Measurements from ENCODE around the gene RRAGC.

RRAGC gene

GRCh38 chr1:38805036-38805435 is 54.5 kb downstream of the RRAGC start:
- TF ChIP-seq CTCF (conservative IDR thresholded peaks at IDR 0.05; ENCODE audit: low read depth, low read length) = no peak
- Histone ChIP-seq H3K4me1 (ENCODE audit: low read depth, poor library complexity, severe bottlenecking) (no peaks in the 10 kb centered on the region), H3K79me2 (ENCODE audit: insufficient read depth, low read depth) (no peaks in the 10 kb centered on the region), H3K27ac (no peak overlapping the region), H3K9ac (no peak overlapping the region), H3K4me3 (IDR thresholded peaks at IDR 0.05; ENCODE audit: insufficient read depth, low read depth, low read length) (no peak overlapping the region), H3K27me3 (ENCODE audit: insufficient read depth, low read depth) (no peaks in the 10 kb centered on the region), H2AFZ (ENCODE audit: low read depth) (no peak overlapping the region), H3K4me2 (no peak overlapping the region), H4K20me1 (ENCODE audit: insufficient read depth) (no peaks in the 10 kb centered on the region), H3K36me3 (ENCODE audit: insufficient read depth) (no peaks in the 10 kb centered on the region)

- Histone ChIP-seq H3K9ac (no peak overlapping the region), H3K27me3 (ENCODE audit: insufficient read depth, low read depth) (no peaks in the 10 kb centered on the region), H3K4me3 (IDR thresholded peaks at IDR 0.05; ENCODE audit: insufficient read depth, low read depth, low read length) (no peak overlapping the region), H3K4me2 (no peak overlapping the region), H3K36me3 (ENCODE audit: insufficient read depth) (no peaks in the 10 kb centered on the region), H2AFZ (ENCODE audit: low read depth) (no peak overlapping the region), H3K4me1 (ENCODE audit: low read depth, poor library complexity, severe bottlenecking) (no peaks in the 10 kb centered on the region), H4K20me1 (ENCODE audit: insufficient read depth) (no peaks in the 10 kb centered on the region), H3K79me2 (ENCODE audit: insufficient read depth, low read depth) (no peaks in the 10 kb centered on the region), H3K27ac (no peak overlapping the region)
- no peak for TF ChIP-seq CTCF (conservative IDR thresholded peaks at IDR 0.05; ENCODE audit: low read depth, low read length)
Observed at GRCh38 chr1:38804062-38804886, 55.3 kb downstream of the RRAGC start.

- Histone ChIP-seq H3K27ac (no peak overlapping the region), H2AFZ (ENCODE audit: low read depth) (no peak overlapping the region), H3K36me3 (ENCODE audit: insufficient read depth) (no peaks in the 10 kb centered on the region), H3K9ac (no peak overlapping the region), H3K4me3 (IDR thresholded peaks at IDR 0.05; ENCODE audit: insufficient read depth, low read depth, low read length) (no peak overlapping the region), H3K4me1 (ENCODE audit: low read depth, poor library complexity, severe bottlenecking) (no peaks in the 10 kb centered on the region), H3K27me3 (ENCODE audit: insufficient read depth, low read depth) (no peaks in the 10 kb centered on the region), H3K79me2 (ENCODE audit: insufficient read depth, low read depth) (no peaks in the 10 kb centered on the region), H4K20me1 (ENCODE audit: insufficient read depth) (no peaks in the 10 kb centered on the region), H3K4me2 (no peak overlapping the region)
- TF ChIP-seq CTCF (conservative IDR thresholded peaks at IDR 0.05; ENCODE audit: low read depth, low read length) = no peak
Observed at GRCh38 chr1:38803647-38804046, 55.9 kb downstream of the RRAGC start.

- H3K4me2 ChIP-seq = no peak overlapping the region
- no peak overlapping the region for H3K4me3 ChIP-seq (IDR thresholded peaks at IDR 0.05; ENCODE audit: insufficient read depth, low read depth, low read length)
- no peaks in the 10 kb centered on the region for H3K27me3 ChIP-seq (ENCODE audit: insufficient read depth, low read depth)
- no peaks in the 10 kb centered on the region for H3K4me1 ChIP-seq (ENCODE audit: low read depth, poor library complexity, severe bottlenecking)
- H2AFZ ChIP-seq (ENCODE audit: low read depth) = no peak overlapping the region
- no peak for TF ChIP-seq CTCF (conservative IDR thresholded peaks at IDR 0.05; ENCODE audit: low read depth, low read length)
- no peak overlapping the region for H3K27ac ChIP-seq
- no peaks in the 10 kb centered on the region for H4K20me1 ChIP-seq (ENCODE audit: insufficient read depth)
- H3K79me2 ChIP-seq (ENCODE audit: insufficient read depth, low read depth) = no peaks in the 10 kb centered on the region
- H3K36me3 ChIP-seq (ENCODE audit: insufficient read depth) = no peaks in the 10 kb centered on the region
- no peak overlapping the region for H3K9ac ChIP-seq
Observed at GRCh38 chr1:38800720-38801671, 58.6 kb downstream of the RRAGC start.
